Body of pancreas (tissue), 4 donors: ENCODE results near the gene ARL14EPL. TPM values are rescaled to one million over a fixed set of nuclear protein-coding genes. Genes with fewer than 3 reads are reported as not detected.

ENCODE experiments used
- ATAC-seq: fragments of 150-250 bp; one replicate; pipeline ENCODE4 v1.9.1; 2016
- DNase-seq, 4 donors: peaks; one replicate each; pipeline ENCODE4 v3.0.0-alpha.2; 2019
- H3K27ac ChIP-seq, 4 donors: fragments of 200-600 bp; sonication (generic); 1 replicate in 3 of 4; 2 replicates in 1 of 4; pipeline versions ENCODE4 v1.5.1 to v1.6.1; 2016 to 2019; ENCODE audit warnings: mild to moderate bottlenecking in 1 of 4, mixed read lengths in 1 of 4, moderate library complexity in 1 of 4
- H3K27me3 ChIP-seq, 2 donors: fragments of 200-600 bp; sonication (generic); one replicate each; pipeline ENCODE4 v1.6.0; 2016; ENCODE audit warnings: mild to moderate bottlenecking in 1 of 2
- H3K36me3 ChIP-seq, 2 donors: fragments of 200-600 bp; sonication (generic); replicated peaks in 1 of 2; 2 replicates each; pipeline ENCODE4 v1.5.1; 2016; ENCODE audit warnings: low read depth in 2 of 2; ENCODE audit not compliant: insufficient read depth in 1 of 2
- H3K4me1 ChIP-seq: fragments of 200-600 bp; sonication (generic); one replicate; pipeline ENCODE4 v1.6.0; 2016
- H3K4me3 ChIP-seq, 2 donors: fragments of 200-600 bp; sonication (generic); 1 replicate in 1 of 2; 2 replicates in 1 of 2; pipeline ENCODE4 v1.5.1; 2016 to 2019
- H3K9me3 ChIP-seq, 3 donors: fragments of 200-600 bp; sonication (generic); 1 replicate in 2 of 3; 2 replicates in 1 of 3; pipeline ENCODE4 v1.5.1; 2016
- POLR2A ChIP-seq, 3 donors: fragments of 450-650 bp; IDR thresholded peaks; one replicate each; pipeline ENCODE4 v1.6.1; 2016; ENCODE audit warnings: antibody characterized with exemption in 3 of 3, mild to moderate bottlenecking in 2 of 3
- WGBS, 2 donors: methylation state at CpG; one replicate each; pipeline ENCODE4 v1.1.5; 2017; 5-methylcytosine and 5-hydroxymethylcytosine counted together
- intact Hi-C: fragments of 100-400 bp; cut with DNase I; formaldehyde crosslinking; loops from one replicate; pipeline ENCODE4 v1.15.1; 2023
- total RNA-seq, 2 donors: library from RNA; depleted of rRNA; stranded (reverse); fragments of >200 nt; gene quantifications; one replicate each; pipeline ENCODE4 v1.1.0, GENCODE V29; 2016
- TF ChIP-seq, protein P1 (sequence below), 7 experiments: fragments of 450-650 bp in 4 of 7; fragments of 200-600 bp in 3 of 7; sonication (generic) in 3 of 7; IDR thresholded peaks; one replicate each; pipeline ENCODE4 v1.5.1; 2016 to 2019; ENCODE audit warnings: antibody characterized with exemption in 7 of 7

Gene ARL14EPL
- total RNA-seq, 2 donors from 2014 or later, result not detected

DNA sequence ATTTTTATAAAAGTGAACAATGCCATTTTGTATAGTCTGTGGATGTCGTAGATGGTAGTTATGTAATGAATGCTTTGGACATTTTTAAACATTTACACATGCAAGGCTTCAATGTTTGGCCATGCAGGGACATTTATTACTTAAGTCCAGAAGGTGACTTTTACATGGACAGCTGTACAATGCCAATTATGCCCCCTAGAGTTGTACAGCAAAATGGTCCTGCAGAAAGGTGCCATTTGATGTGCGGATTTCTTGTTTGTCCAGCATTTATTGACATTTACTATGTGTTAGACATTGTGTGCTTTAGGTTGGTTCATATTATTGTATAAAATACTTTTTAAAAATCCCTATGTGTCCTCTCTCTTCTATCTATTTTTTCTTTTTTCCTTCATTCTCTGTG lies 30.1 kb downstream of the ARL14EPL start:
- WGBS, 2 donors, result 55 to 64% methylated on average over 2 of the region's 2 CpGs
- intact Hi-C loops, result no loop called here
- no peaks in the 10 kb centered on the region for H3K4me1 ChIP-seq
- H3K27me3 ChIP-seq, result no peaks in the 10 kb centered on the region
- TF ChIP-seq, protein P1, sequence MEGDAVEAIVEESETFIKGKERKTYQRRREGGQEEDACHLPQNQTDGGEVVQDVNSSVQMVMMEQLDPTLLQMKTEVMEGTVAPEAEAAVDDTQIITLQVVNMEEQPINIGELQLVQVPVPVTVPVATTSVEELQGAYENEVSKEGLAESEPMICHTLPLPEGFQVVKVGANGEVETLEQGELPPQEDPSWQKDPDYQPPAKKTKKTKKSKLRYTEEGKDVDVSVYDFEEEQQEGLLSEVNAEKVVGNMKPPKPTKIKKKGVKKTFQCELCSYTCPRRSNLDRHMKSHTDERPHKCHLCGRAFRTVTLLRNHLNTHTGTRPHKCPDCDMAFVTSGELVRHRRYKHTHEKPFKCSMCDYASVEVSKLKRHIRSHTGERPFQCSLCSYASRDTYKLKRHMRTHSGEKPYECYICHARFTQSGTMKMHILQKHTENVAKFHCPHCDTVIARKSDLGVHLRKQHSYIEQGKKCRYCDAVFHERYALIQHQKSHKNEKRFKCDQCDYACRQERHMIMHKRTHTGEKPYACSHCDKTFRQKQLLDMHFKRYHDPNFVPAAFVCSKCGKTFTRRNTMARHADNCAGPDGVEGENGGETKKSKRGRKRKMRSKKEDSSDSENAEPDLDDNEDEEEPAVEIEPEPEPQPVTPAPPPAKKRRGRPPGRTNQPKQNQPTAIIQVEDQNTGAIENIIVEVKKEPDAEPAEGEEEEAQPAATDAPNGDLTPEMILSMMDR (IDR thresholded peaks at IDR 0.05), result no peak
- TF ChIP-seq POLR2A (IDR thresholded peaks at IDR 0.05), result no peak
- ATAC-seq (no peak), DNase-seq (no peak)
- no peak overlapping the region for H3K4me3 ChIP-seq
- H3K27ac ChIP-seq, result no peak overlapping the region
- H3K36me3 ChIP-seq, result no peaks in the 10 kb centered on the region
- no peaks in the 10 kb centered on the region for H3K9me3 ChIP-seq

DNA sequence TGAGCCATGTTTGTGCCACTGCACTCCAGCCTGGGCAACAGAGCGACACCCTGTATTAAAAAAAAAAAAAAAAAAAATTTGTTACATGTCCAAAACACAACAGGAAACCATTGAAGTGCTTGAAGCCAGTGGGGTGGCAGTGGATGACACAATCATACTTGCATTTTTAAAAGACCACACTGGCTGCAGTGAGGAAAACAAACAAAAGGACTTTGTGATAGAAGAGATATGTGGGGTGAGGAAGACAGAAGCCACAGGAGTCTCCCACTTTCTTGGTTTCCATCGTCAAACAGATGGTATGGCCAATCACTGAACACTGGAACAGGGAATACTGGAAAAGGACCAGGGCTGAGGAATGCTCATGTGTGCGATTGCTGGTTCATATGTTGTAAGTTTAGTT lies 31.7 kb downstream of the ARL14EPL start:
- Histone ChIP-seq H3K9me3 (no peaks in the 10 kb centered on the region), H3K36me3 (no peaks in the 10 kb centered on the region), H3K4me1 (no peaks in the 10 kb centered on the region), H3K27ac (no peak overlapping the region), H3K4me3 (no peak overlapping the region), H3K27me3 (no peaks in the 10 kb centered on the region)
- ATAC-seq, result no peak
- DNase-seq, result no peak
- WGBS, 2 donors, result 80 to 87% methylated on average over 3 of the region's 3 CpGs
- no peak for TF ChIP-seq POLR2A (IDR thresholded peaks at IDR 0.05)
- TF ChIP-seq, protein P1 (IDR thresholded peaks at IDR 0.05), result no peak
- intact Hi-C loops, result no loop called here

DNA sequence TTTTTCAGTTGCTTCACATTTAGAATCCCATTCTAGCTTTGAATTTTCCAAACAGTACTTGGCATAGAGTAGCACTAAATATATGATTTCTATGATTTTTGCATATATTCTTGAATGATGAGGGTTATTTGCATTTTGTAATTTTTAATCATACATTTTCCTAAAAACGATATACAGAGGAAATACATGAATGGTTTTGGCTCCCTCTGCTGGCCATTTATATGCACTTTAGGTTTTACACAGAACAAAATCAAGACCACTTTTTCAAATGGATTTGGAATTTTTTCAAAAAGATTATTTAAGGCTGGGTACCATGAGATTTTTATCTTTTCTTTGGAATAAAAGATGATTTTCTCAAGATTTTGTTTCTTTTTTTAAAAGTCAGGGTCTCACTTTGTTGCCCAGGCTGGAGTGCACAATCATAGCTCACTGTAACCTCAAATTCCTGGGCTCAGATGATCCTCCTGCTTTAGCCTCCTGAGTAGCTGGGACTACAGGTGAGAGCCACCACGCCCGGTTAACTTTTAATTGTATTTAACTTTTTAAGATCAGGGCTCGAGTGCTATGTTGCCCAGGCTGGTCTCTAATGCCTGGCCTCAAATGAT lies 35.9 kb downstream of the ARL14EPL start:
- Histone ChIP-seq H3K27ac (no peak overlapping the region), H3K27me3 (no peaks in the 10 kb centered on the region), H3K36me3 (no peaks in the 10 kb centered on the region), H3K4me3 (no peak overlapping the region), H3K4me1 (no peaks in the 10 kb centered on the region), H3K9me3 (no peaks in the 10 kb centered on the region)
- ATAC-seq (no peak), DNase-seq (peak; percentile 33 to 56 (median 42))
- 4 to 7% methylated on average over 4 of the region's 4 CpGs for WGBS, 2 donors
- TF ChIP-seq, protein P1 (IDR thresholded peaks at IDR 0.05), result peak; percentile 68 to 84 (median 79)
- no peak for TF ChIP-seq POLR2A (IDR thresholded peaks at IDR 0.05)
- intact Hi-C loops, result no loop called here

DNA sequence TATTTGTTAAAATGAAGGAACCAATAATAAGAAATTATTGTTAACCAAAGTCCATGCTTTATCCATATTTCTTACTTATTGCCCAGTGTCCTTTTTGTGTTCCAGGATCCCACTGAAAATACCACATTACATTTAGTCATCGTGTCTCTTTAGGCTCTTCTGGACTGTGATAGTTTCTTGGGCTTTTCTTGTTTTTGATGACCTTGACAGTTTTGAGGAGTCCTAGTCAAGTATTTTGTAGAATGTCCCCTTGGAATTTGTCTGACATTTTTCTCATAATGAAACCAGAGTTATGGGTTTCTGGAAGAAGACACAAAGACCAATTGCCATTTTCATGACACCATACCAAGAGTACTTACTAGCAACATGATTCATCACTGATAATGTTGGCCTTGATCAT lies 38.9 kb downstream of the ARL14EPL start:
- WGBS, 2 donors, result 84% methylated on average over 1 of the region's 1 CpG
- intact Hi-C loops, result no loop called here
- H3K9me3 ChIP-seq, result no peaks in the 10 kb centered on the region
- no peak overlapping the region for H3K4me3 ChIP-seq
- no peaks in the 10 kb centered on the region for H3K27me3 ChIP-seq
- H3K4me1 ChIP-seq, result no peaks in the 10 kb centered on the region
- ATAC-seq (no peak), DNase-seq (no peak)
- no peaks in the 10 kb centered on the region for H3K36me3 ChIP-seq
- H3K27ac ChIP-seq, result no peak overlapping the region
- no peak for TF ChIP-seq POLR2A (IDR thresholded peaks at IDR 0.05)
- TF ChIP-seq, protein P1 (IDR thresholded peaks at IDR 0.05), result no peak

DNA sequence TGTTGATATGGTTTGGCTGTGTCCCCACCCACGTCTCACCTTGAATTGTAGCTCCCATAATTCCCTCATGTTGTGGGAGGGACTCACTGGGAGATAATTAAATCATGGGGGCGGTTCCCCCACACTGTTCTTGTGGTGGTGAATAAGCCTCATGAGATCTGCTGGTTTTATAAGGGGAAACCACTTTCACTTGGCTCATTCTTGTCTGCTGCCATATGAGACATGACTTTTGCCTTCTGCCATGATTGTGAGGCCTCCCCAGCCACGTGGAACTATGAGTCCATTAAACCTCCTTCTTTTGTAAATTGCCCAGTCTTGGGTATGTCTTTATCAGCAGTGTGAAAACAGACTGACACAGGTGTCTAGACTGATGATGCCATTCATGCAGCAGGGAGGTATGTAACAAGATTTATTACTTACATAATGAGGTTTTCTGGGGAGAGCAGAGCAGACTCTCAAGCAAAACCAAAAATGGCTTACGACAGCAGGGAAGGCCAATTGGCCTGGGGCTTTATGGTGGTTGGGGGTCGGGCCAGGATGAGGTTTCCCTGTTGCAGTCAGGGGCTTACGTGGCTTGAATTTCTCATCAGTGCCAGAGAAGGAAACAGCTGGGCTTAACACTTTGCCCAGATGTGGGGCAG lies 43.0 kb downstream of the ARL14EPL start:
- Histone ChIP-seq H3K27ac (no peak overlapping the region), H3K9me3 (no peaks in the 10 kb centered on the region), H3K4me1 (no peaks in the 10 kb centered on the region), H3K4me3 (no peak overlapping the region), H3K27me3 (no peaks in the 10 kb centered on the region), H3K36me3 (no peaks in the 10 kb centered on the region)
- intact Hi-C loops, result no loop called here
- WGBS, 2 donors, result 52 to 73% methylated on average over 6 of the region's 6 CpGs
- ATAC-seq (no peak), DNase-seq (no peak)
- TF ChIP-seq POLR2A (IDR thresholded peaks at IDR 0.05), result no peak
- TF ChIP-seq, protein P1 (IDR thresholded peaks at IDR 0.05), result no peak
